NB4 (cell line): ENCODE measurements around the gene WDR48.

Source experiments
- POLR2A ChIP-seq: IDR thresholded peaks from 2 replicates; pipeline ENCODE4 v1.6.1; 2011; ENCODE audit warnings: mild to moderate bottlenecking; ENCODE audit not compliant: insufficient read length; ENCODE audit errors: extremely low read depth
- TF ChIP-seq, protein P1 (sequence below): IDR thresholded peaks from one replicate; pipeline ENCODE4 v1.5.1; 2012; ENCODE audit warnings: low read depth, low read length

DNA sequence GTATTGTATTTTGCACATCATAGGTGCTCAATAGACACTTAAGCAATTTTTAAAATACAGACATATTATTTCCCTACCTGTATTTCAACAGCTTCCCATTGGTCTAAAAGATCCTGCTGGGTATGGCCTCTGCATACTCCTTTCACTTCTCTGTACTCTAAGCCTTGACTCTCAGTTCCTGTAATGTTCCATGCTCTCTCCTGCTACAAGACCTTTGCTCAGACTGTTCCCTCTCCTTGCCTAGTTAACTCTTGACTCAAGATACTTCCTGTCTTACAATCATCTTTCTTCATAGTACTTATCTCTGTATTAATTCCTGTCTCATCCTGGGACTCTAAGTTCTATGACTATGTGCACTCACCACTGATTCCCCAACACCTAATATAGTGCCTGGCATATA, 1.8 kb upstream of the WDR48 start:
- TF ChIP-seq, protein P1, sequence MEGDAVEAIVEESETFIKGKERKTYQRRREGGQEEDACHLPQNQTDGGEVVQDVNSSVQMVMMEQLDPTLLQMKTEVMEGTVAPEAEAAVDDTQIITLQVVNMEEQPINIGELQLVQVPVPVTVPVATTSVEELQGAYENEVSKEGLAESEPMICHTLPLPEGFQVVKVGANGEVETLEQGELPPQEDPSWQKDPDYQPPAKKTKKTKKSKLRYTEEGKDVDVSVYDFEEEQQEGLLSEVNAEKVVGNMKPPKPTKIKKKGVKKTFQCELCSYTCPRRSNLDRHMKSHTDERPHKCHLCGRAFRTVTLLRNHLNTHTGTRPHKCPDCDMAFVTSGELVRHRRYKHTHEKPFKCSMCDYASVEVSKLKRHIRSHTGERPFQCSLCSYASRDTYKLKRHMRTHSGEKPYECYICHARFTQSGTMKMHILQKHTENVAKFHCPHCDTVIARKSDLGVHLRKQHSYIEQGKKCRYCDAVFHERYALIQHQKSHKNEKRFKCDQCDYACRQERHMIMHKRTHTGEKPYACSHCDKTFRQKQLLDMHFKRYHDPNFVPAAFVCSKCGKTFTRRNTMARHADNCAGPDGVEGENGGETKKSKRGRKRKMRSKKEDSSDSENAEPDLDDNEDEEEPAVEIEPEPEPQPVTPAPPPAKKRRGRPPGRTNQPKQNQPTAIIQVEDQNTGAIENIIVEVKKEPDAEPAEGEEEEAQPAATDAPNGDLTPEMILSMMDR: no peak
- no peak for TF ChIP-seq POLR2A
